HG02588 (cell line): ENCODE results near the gene TUBB3.
"Not testable (repeated sequence)": the region's sequence is repeated elsewhere in the genome, so short reads cannot be mapped to it uniquely, and the experiment has no call there.

Source experiments
- ATAC-seq: cut with Tn5 transposase; IDR thresholded peaks from one replicate; pipeline ENCODE4 v1.9.1; 2021; ENCODE audit warnings: mild to moderate bottlenecking, moderate library complexity; ENCODE audit not compliant: unreplicated experiment

The TUBB3 gene

DNA sequence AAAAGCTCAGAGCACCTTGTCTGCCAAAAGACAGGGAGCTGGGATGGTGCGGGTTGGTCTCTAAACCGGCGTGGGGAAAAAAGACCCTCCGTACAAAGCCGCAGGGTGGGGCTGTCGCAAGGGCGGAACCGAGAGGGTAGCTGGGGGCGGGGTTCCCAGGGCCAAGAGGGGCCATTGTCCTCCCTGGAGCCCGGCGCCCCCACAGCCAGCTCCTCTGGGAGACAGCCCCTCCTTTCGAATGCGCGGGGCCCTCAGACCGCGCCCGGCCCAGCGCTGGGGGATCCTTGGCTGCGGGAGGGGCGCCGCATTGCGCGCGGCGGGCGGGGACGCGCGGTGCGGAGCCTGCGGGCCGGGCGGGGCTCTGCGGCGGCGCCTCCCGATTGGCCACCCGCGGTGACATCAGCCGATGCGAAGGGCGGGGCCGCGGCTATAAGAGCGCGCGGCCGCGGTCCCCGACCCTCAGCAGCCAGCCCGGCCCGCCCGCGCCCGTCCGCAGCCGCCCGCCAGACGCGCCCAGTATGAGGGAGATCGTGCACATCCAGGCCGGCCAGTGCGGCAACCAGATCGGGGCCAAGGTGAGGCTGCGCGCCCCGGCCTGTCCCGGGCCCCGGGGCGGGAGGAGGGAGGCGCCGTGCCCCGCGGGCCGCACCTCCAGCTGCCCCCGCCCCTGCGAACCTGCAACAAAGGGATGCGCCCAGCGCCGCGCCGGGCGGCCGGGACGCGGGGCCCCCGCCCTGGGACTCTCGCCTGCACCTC lies at the start of gene TUBB3:
TUBB3 (plus strand) TSS at position 459 of the 756 bp plus-strand sequence; CDS start at position 519, 60 bp downstream.
- no peak for ATAC-seq

- ATAC-seq: peak; percentile 58
These were observed 49.0 kb upstream of the TUBB3 start for GRCh38 chr16:89873972-89874689.

- not testable (repeated sequence) for ATAC-seq
These were observed 44.0 kb upstream of the TUBB3 start for GRCh38 chr16:89879123-89879522.

- ATAC-seq: no peak
These were observed 42.4 kb upstream of the TUBB3 start for GRCh38 chr16:89880477-89881367.

DNA sequence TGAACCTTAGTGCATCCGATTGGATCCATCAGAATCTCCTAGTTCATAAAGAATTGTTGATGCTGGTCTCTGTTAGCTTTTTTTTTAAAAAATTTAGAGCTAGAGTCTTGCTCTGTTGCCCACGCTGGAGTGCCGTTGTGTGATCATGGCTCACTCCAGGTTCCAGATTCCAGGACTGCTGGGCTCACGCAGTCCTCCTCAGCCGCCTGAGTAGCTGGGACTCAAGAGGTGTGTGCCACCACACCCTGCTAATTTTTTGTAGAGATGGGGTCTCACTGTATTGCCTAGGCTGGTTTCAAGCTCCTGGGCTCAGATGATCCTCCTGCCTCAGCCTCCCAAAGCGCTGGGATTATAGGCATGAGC lies 41.8 kb upstream of the TUBB3 start:
- ATAC-seq: no peak

DNA sequence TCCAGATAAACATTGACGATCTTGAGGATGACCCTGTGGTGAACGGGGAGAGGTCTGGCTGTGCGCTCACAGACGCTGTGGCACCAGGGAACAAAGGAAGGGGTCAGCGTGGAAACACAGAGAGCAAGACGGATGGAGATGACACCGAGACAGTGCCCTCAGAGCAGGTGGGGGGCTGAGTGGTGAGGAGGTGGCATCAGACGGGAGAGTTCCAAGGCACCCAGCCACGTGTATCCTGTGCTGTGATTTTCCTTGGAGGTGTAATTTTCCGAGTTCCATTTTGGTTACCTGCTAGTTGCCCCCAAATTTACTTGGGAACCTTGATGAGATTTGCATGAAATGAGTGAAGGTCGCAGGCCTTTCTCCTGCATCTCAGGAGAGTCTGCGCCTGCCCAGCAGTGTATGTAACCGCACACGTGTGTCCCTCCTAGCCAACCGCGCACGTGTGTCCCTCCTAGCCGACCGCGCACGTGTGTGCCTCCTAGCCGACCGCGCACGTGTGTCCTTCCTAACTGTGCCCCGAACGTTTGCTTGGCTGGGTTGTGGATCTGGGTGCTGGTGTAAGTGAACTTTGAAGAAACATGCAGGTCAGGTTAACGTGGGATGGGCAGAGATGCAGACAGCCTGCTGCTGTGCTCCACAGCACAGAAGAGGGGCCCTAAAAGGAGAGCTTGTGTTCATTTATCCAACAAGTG lies 39.6 kb upstream of the TUBB3 start:
- no peak for ATAC-seq

GRCh38 chr16:89884041-89884421 lies 39.1 kb upstream of the TUBB3 start:
- no peak for ATAC-seq

DNA sequence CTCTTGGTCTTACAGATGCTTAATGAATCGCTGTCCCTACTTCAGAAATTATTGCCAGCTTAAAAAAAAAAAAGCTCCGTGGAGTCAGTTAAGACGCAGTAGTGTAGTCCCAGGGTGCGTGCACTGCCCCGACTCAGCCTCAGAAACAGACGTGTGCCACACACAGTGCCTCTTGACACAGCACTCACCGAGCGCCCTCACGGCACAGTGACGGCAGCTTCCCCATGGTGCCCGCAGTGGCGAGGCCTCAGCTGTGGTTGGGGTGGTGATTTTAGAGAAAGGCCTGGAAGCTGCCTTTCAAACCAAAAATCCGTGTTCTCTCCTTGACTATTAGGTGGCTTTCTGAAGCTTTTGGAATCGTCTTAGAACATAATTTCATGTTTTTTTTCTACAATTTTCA lies 35.9 kb upstream of the TUBB3 start:
- no peak for ATAC-seq

DNA sequence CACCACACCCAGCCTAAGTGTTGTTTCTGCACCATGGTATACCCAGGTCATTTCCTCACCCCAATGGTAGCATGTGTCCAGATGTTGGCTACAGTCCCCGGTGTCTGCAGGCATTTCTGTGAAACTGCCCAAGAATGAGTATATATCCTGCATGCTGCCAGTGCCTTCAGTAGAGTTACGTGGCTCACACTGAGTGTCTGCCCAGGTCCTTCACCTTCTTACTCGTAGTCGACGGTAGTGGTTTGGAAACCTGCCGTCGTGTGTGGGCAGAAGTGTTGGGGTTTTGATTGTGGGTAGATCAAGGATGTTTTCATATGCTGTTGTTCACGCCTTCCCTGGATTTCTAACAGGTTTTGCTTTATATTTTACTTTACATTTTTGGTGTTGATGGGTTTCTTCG lies 32.9 kb upstream of the TUBB3 start:
- no peak for ATAC-seq

DNA sequence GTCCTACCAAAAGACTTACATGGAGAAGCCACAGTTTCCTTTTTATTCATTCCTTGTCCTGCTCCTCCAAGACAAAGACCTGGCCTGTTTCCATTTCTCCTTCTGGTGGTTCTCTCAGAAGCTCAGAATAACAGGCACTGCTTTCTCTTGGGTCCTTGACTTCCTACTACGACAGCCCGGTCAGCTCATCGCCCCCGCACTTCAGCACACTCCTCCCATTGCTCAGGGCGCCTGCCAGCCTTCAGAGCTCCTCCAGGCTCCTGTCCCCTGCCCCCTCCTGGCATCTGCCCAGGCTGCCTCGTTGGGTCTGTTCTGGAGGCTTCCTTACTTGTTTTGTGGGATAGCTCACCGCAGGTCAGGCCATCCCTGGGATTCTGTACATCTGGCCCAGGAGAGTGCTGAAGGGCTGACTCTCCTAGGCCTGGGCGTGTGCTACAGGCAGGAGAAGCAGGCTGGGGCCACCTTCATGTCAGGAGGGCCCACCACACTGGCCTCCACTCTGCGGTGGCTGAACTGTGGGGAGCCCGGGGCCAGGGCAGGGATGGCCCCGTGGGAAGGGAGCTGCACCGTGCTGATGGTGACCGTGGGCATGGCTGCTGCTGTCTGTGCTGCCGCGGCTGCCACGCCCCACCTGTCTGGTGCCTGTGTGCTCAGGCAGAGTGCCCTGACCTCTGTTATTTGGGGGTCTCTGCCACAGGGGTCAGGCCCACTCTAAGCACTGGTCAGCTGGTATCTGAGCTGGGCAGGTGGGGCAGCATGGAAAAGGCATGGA lies 32.1 kb upstream of the TUBB3 start:
- ATAC-seq: no peak

GRCh38 chr16:89892055-89892630 lies 31.0 kb upstream of the TUBB3 start:
- ATAC-seq: no peak

DNA sequence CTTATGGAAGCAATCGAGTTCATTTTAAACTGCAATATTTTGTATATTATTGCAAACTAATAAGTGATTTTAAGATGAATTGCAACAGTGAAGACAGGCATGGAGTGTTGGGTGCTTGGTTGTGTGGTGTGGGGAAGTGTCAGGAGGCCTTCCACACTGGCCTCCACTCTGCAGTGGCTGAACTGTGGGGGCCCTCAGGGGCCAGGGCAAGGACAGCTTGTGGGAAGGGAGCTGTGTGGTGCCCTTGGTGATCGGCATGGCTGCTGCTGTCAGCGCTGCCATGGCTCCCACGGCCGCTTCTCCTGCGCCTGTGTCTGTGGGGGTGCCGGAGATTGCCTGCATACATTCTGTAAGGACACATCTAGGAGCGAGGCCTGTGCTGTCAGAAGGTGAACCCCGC lies 30.5 kb upstream of the TUBB3 start:
- ATAC-seq: no peak

DNA sequence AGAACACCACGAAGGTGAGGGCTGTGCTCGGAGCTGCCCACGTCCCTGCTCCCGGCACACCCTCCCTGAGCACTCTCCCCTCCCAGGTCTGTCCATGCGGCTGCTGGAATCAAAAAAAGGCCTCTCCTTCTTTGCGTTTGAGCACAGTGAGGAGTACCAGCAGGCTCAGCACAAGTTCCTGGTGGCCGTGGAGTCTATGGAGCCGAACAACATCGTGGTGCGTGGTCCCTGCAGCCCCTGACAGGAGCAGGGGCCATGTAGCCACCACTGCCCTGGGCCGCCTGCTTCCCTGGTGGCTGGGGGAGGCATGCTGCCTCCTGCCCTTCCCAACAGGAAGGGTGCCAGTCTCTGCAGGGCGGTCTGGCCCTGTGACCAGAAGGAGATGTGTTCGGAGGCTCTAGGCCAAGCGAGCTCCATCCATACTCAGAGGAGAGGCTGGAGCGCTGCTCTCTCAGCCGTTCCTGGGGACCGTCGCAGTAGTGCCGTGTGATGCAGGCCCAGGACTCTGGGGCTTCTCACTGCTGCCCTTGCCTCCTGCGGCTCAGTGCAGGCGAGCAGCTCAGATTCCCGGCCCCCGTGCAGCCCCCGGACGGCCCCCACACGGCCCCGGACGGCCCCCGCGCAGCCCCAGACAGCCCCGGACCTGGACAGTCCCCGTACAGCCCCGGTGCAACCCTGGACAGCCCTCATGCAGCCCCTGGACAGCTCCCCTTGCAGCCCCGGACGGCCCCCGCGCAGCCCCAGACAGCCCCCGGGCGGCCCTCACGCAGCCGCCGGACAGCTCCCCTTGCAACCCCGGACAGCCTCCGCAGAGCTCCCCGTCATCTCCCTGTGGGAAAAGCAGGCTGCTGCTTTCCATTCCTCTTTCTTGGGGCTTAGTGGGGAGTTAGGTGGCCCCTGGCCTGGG lies 29.2 kb upstream of the TUBB3 start:
- ATAC-seq: no peak

- no peak for ATAC-seq
These were observed 27.5 kb upstream of the TUBB3 start for GRCh38 chr16:89895482-89896250.

- no peak for ATAC-seq
These were observed 25.9 kb upstream of the TUBB3 start for GRCh38 chr16:89897204-89897603.

DNA sequence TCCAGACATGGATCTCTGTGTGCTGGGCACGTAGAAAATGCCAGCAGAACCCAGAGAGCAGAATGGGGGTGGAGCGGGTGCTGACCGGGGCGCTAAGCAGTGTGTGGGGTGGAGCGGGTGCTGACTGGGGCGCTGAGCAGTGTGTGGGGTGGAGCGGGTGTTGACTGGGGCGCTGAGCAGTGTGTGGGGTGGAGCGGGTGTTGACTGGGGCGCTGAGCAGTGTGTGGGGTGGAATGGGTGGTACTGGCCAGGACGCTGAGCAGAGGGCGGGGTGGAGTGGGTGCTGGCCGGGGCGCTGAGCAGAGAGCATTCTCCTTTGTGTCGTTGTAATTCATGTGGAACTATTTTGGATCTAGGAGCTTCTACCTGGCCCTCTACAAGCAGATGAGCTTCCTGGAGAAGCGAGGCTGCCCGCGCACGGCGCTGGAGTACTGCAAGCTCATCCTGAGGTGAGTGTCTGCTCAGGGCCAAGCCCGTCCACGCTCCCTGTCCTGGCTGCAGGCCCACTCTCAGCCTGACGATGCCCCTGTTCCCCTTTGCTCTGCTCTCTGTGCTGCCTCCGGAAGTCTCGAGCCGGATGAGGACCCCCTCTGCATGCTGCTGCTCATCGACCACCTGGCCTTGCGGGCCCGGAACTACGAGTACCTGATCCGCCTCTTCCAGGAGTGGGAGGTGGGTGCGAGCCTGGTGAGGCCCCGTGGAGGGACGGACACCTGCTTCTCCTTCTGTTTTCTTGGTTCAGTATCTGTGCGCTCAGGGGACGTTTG lies 24.8 kb upstream of the TUBB3 start:
- ATAC-seq: no peak

- ATAC-seq: no peak
These were observed 23.2 kb upstream of the TUBB3 start for GRCh38 chr16:89899879-89900481.
